Neural cell (in vitro differentiated cells): ENCODE data around the gene MAPK4. TPM values are rescaled to one million over a fixed set of nuclear protein-coding genes. Genes with fewer than 3 reads are reported as not detected.

Experiments used
- H2AFZ ChIP-seq: fragments of 200-600, 300-800 bp; sonication (generic), shearing (Covaris generic); 2 replicates; pipeline ENCODE4 v1.6.0; 2014; ENCODE audit warnings: low read depth, mild to moderate bottlenecking, antibody characterized with exemption, low read length, moderate library complexity
- H3F3A ChIP-seq: fragments of 200-600 bp; shearing (Covaris generic); 2 replicates; pipeline ENCODE4 v1.6.1; 2016; ENCODE audit warnings: mild to moderate bottlenecking, moderate library complexity, mixed read lengths, antibody characterized with exemption, low read length; ENCODE audit not compliant: insufficient read depth, poor library complexity, severe bottlenecking
- H3K27ac ChIP-seq: fragments of 200-600, 300-800 bp; sonication (generic), shearing (Covaris generic); 2 replicates; pipeline ENCODE4 v1.5.1; 2014; ENCODE audit warnings: mild to moderate bottlenecking, low read length, moderate library complexity
- H3K27me3 ChIP-seq: fragments of 300-800, 200-600 bp; sonication (generic), shearing (Covaris generic); 2 replicates; pipeline ENCODE4 v1.6.0; 2014; ENCODE audit warnings: mild to moderate bottlenecking, low read depth, low read length, moderate library complexity; ENCODE audit not compliant: insufficient read depth
- H3K36me3 ChIP-seq: fragments of 300-800, 200-600 bp; sonication (generic), shearing (Covaris generic); 2 replicates; pipeline ENCODE4 v1.5.1; 2014; ENCODE audit warnings: mild to moderate bottlenecking, antibody characterized with exemption, low read length, moderate library complexity; ENCODE audit not compliant: insufficient read depth
- H3K4me2 ChIP-seq: fragments of 300-800, 200-600 bp; sonication (generic), shearing (Covaris generic); 2 replicates; pipeline ENCODE4 v1.6.0; 2014; ENCODE audit warnings: mild to moderate bottlenecking, low read length
- H3K4me3 ChIP-seq: fragments of 300-800, 200-600 bp; sonication (generic), shearing (Covaris generic); 2 replicates; pipeline ENCODE4 v1.5.1; 2014; ENCODE audit warnings: mild to moderate bottlenecking, low read length, moderate library complexity
- H3K79me2 ChIP-seq: fragments of 200-600 bp; shearing (Covaris generic); replicated peaks from 2 replicates; pipeline ENCODE4 v1.6.0; 2014; ENCODE audit warnings: mild to moderate bottlenecking, low read length, moderate library complexity; ENCODE audit not compliant: insufficient read depth
- H3K9ac ChIP-seq: fragments of 300-800, 200-600 bp; sonication (generic), shearing (Covaris generic); 2 replicates; pipeline ENCODE4 v1.6.1; 2016; ENCODE audit warnings: mild to moderate bottlenecking, low read length, mixed read lengths
- H3K9me2 ChIP-seq: fragments of 200-600 bp; shearing (Covaris generic); 2 replicates; pipeline ENCODE4 v1.6.1; 2016; ENCODE audit warnings: mild to moderate bottlenecking, low read length, mixed read lengths; ENCODE audit not compliant: insufficient read depth
- H3K9me3 ChIP-seq: fragments of 200-600, 300-800 bp; sonication (generic), shearing (Covaris generic); 2 replicates; pipeline ENCODE4 v1.6.1; 2016; ENCODE audit warnings: mild to moderate bottlenecking, mixed run types, low read length, moderate library complexity, mixed read lengths
- H4K20me1 ChIP-seq: fragments of 200-600 bp; shearing (Covaris generic); 2 replicates; pipeline ENCODE4 v1.6.1; 2016; ENCODE audit warnings: mild to moderate bottlenecking, mixed run types; ENCODE audit not compliant: insufficient read depth
- EP300 ChIP-seq: fragments of 450-650 bp; conservative IDR thresholded peaks from 2 replicates; pipeline ENCODE4 v1.6.1; 2014; ENCODE audit warnings: antibody characterized with exemption, mild to moderate bottlenecking, moderate library complexity; ENCODE audit not compliant: poor library complexity, severe bottlenecking
- EZH2 ChIP-seq: fragments of 200-600, 300-800 bp; shearing (Covaris generic), sonication (generic); IDR thresholded peaks from 2 replicates; pipeline ENCODE4 v1.6.1; 2014; ENCODE audit warnings: antibody characterized with exemption, low read length, borderline replicate concordance, mild to moderate bottlenecking; ENCODE audit not compliant: insufficient read depth, poor library complexity, severe bottlenecking
- MXI1 ChIP-seq: fragments of 450-650 bp; conservative IDR thresholded peaks from 2 replicates; pipeline ENCODE4 v1.6.1; 2014; ENCODE audit warnings: antibody characterized with exemption, mild to moderate bottlenecking; ENCODE audit not compliant: poor library complexity, severe bottlenecking
- POLR2AphosphoS5 ChIP-seq: IDR thresholded peaks from 2 replicates; pipeline ENCODE4 v1.6.1; 2012
- RAD21 ChIP-seq: fragments of 450-650 bp; conservative IDR thresholded peaks from 2 replicates; pipeline ENCODE4 v1.6.1; 2014; ENCODE audit warnings: antibody characterized with exemption, mild to moderate bottlenecking, moderate library complexity
- SMC3 ChIP-seq: fragments of 450-650 bp; conservative IDR thresholded peaks from 2 replicates; pipeline ENCODE4 v1.6.1; 2014; ENCODE audit warnings: antibody characterized with exemption, mild to moderate bottlenecking, moderate library complexity; ENCODE audit not compliant: poor library complexity
- TAF1 ChIP-seq: IDR thresholded peaks from 2 replicates; pipeline ENCODE4 v1.6.1; 2012; ENCODE audit warnings: low read depth
- polyA plus RNA-seq: library from polyadenylated mRNA; depleted of rRNA; stranded (reverse); fragments of >200 nt; gene quantifications from 2 replicates; pipeline ENCODE4 v1.2.3, GENCODE V29; 2014
- TF ChIP-seq, protein P1 (sequence below): fragments of 450-650 bp; IDR thresholded peaks from 2 replicates; pipeline ENCODE4 v1.5.1; 2014; ENCODE audit warnings: antibody characterized with exemption, mild to moderate bottlenecking, moderate library complexity; ENCODE audit not compliant: poor library complexity, severe bottlenecking
- TF ChIP-seq, protein P2 (sequence below): IDR thresholded peaks from 2 replicates; pipeline ENCODE4 v1.6.1; 2012; ENCODE audit warnings: borderline replicate concordance

The MAPK4 gene
- polyA plus RNA-seq, 1 donor from 2014 or later = 12.7 TPM

- no peaks in the 10 kb centered on the region for H3K79me2 ChIP-seq
- H2AFZ ChIP-seq = no peak overlapping the region
- no peaks in the 10 kb centered on the region for H3K9me2 ChIP-seq
- no peaks in the 10 kb centered on the region for H4K20me1 ChIP-seq
- no peaks in the 10 kb centered on the region for H3K36me3 ChIP-seq
- no peak for TF ChIP-seq SMC3
- TF ChIP-seq, protein P1, sequence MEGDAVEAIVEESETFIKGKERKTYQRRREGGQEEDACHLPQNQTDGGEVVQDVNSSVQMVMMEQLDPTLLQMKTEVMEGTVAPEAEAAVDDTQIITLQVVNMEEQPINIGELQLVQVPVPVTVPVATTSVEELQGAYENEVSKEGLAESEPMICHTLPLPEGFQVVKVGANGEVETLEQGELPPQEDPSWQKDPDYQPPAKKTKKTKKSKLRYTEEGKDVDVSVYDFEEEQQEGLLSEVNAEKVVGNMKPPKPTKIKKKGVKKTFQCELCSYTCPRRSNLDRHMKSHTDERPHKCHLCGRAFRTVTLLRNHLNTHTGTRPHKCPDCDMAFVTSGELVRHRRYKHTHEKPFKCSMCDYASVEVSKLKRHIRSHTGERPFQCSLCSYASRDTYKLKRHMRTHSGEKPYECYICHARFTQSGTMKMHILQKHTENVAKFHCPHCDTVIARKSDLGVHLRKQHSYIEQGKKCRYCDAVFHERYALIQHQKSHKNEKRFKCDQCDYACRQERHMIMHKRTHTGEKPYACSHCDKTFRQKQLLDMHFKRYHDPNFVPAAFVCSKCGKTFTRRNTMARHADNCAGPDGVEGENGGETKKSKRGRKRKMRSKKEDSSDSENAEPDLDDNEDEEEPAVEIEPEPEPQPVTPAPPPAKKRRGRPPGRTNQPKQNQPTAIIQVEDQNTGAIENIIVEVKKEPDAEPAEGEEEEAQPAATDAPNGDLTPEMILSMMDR = no peak
- TF ChIP-seq EZH2 = no peak
- no peak for TF ChIP-seq RAD21
- no peak for TF ChIP-seq POLR2AphosphoS5
- H3K27ac ChIP-seq = no peak overlapping the region
- H3K4me3 ChIP-seq = no peak overlapping the region
- no peak overlapping the region for H3K9ac ChIP-seq
- H3F3A ChIP-seq = no peaks in the 10 kb centered on the region
- no peaks in the 10 kb centered on the region for H3K9me3 ChIP-seq
- H3K4me2 ChIP-seq = no peak overlapping the region
- H3K27me3 ChIP-seq = no peaks in the 10 kb centered on the region
These were observed 84.9 kb downstream of the MAPK4 start for GRCh38 chr18:50644807-50645206.

- Histone ChIP-seq H3K4me2 (no peak overlapping the region), H3K9me2 (no peaks in the 10 kb centered on the region), H2AFZ (no peak overlapping the region), H3K36me3 (no peaks in the 10 kb centered on the region), H3K9me3 (no peaks in the 10 kb centered on the region), H4K20me1 (no peaks in the 10 kb centered on the region), H3K9ac (no peak overlapping the region), H3K4me3 (no peak overlapping the region), H3K27ac (no peak overlapping the region), H3K79me2 (no peaks in the 10 kb centered on the region), H3F3A (no peaks in the 10 kb centered on the region), H3K27me3 (no peaks in the 10 kb centered on the region)
- TF ChIP-seq MXI1 (no peak), SMC3 (no peak), EP300 (no peak), POLR2AphosphoS5 (no peak), TAF1 (no peak), EZH2 (no peak), RAD21 (no peak)
- TF ChIP-seq, protein P1 = no peak
These were observed 87.3 kb downstream of the MAPK4 start for GRCh38 chr18:50647237-50647636.

GRCh38 chr18:50647792-50648191, 87.9 kb downstream of the MAPK4 start:
- Histone ChIP-seq H2AFZ (no peak overlapping the region), H3K36me3 (no peaks in the 10 kb centered on the region), H3K27ac (no peak overlapping the region), H3K9me3 (no peaks in the 10 kb centered on the region), H3K4me2 (no peak overlapping the region), H3K79me2 (no peaks in the 10 kb centered on the region), H3K4me3 (no peak overlapping the region), H3F3A (no peaks in the 10 kb centered on the region), H3K9ac (no peak overlapping the region), H3K27me3 (no peaks in the 10 kb centered on the region), H3K9me2 (no peaks in the 10 kb centered on the region), H4K20me1 (no peaks in the 10 kb centered on the region)
- TF ChIP-seq TAF1 (no peak), MXI1 (no peak), SMC3 (no peak), EZH2 (no peak), POLR2AphosphoS5 (no peak), RAD21 (no peak), EP300 (no peak)
- TF ChIP-seq, protein P1 = no peak
- TF ChIP-seq, protein P2, sequence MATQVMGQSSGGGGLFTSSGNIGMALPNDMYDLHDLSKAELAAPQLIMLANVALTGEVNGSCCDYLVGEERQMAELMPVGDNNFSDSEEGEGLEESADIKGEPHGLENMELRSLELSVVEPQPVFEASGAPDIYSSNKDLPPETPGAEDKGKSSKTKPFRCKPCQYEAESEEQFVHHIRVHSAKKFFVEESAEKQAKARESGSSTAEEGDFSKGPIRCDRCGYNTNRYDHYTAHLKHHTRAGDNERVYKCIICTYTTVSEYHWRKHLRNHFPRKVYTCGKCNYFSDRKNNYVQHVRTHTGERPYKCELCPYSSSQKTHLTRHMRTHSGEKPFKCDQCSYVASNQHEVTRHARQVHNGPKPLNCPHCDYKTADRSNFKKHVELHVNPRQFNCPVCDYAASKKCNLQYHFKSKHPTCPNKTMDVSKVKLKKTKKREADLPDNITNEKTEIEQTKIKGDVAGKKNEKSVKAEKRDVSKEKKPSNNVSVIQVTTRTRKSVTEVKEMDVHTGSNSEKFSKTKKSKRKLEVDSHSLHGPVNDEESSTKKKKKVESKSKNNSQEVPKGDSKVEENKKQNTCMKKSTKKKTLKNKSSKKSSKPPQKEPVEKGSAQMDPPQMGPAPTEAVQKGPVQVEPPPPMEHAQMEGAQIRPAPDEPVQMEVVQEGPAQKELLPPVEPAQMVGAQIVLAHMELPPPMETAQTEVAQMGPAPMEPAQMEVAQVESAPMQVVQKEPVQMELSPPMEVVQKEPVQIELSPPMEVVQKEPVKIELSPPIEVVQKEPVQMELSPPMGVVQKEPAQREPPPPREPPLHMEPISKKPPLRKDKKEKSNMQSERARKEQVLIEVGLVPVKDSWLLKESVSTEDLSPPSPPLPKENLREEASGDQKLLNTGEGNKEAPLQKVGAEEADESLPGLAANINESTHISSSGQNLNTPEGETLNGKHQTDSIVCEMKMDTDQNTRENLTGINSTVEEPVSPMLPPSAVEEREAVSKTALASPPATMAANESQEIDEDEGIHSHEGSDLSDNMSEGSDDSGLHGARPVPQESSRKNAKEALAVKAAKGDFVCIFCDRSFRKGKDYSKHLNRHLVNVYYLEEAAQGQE = no peak
